Ascending aorta (tissue), 2 donors: ENCODE data around the gene COMMD6. TPM values are rescaled to one million over a fixed set of nuclear protein-coding genes. Genes with fewer than 3 reads are reported as not detected.

ENCODE experiments used
- DNase-seq, 2 donors: peaks; one replicate each; pipeline ENCODE4 v3.0.0-alpha.2; 2019; ENCODE audit warnings: low spot score in 2 of 2
- H3K27ac ChIP-seq, 2 donors: fragments of 200-600 bp; sonication (generic); one replicate each; pipeline ENCODE4 v1.5.1; 2016 to 2017; ENCODE audit warnings: mild to moderate bottlenecking in 1 of 2
- H3K27me3 ChIP-seq: fragments of 200-600 bp; sonication (generic); one replicate; pipeline ENCODE4 v1.5.1; 2017
- H3K36me3 ChIP-seq, 2 donors: fragments of 200-600 bp; sonication (generic); one replicate each; pipeline ENCODE4 v1.5.1; 2016
- H3K4me1 ChIP-seq, 2 donors: fragments of 200-600 bp; sonication (generic); one replicate each; pipeline ENCODE4 v1.5.1; 2016 to 2017; ENCODE audit warnings: mild to moderate bottlenecking in 1 of 2
- H3K4me3 ChIP-seq, 2 donors: fragments of 200-600 bp; sonication (generic); one replicate each; pipeline ENCODE4 v1.5.1; 2016 to 2017; ENCODE audit warnings: mild to moderate bottlenecking in 1 of 2
- H3K9me3 ChIP-seq, 2 donors: fragments of 200-600 bp; sonication (generic); one replicate each; pipeline ENCODE4 v1.5.1; 2016
- intact Hi-C: fragments of 100-400 bp; cut with DNase I; formaldehyde crosslinking; loops from one replicate; pipeline ENCODE4 v1.15.1; 2023
- total RNA-seq: library from RNA; depleted of rRNA; stranded (reverse); fragments of >200 nt; gene quantifications from one replicate; pipeline ENCODE4 v1.1.0, GENCODE V29; 2016
- TF ChIP-seq, protein P1 (sequence below), 3 experiments: fragments of 200-600 bp in 2 of 3; fragments of 450-650 bp in 1 of 3; sonication (generic) in 2 of 3; IDR thresholded peaks; one replicate each; pipeline ENCODE4 v1.5.1; 2016 to 2019; ENCODE audit warnings: antibody characterized with exemption in 3 of 3, mild to moderate bottlenecking in 1 of 3, moderate library complexity in 1 of 3

Gene COMMD6
- total RNA-seq, 1 donor from 2014 or later: 36.2 TPM

DNA sequence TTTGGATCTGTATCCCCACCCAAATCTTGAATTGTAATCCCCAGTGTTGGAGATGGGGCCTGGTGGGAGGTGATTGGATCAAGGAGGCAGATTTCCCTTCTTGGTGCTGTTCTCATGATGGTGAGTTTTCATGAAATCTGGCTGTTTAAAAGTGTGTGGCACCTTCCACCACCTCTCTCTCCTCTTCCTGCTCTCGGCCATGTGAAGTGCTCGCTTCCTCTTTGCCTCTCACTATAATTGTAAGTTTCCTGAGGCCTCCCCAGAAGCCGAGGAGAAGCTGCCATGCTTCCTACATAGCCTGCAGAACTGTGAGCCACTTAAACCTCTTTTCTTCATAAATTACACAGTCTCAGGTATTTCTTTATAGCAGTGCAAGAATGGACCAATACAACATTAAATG, 15.7 kb downstream of the COMMD6 start:
- Histone ChIP-seq H3K36me3 (peaks cover 4 to 15% of the 10 kb centered on the region in 2 donors), H3K27me3 (no peaks in the 10 kb centered on the region), H3K4me1 (no peaks in the 10 kb centered on the region), H3K27ac (no peak overlapping the region), H3K9me3 (peaks cover 0 to 4% of the 10 kb centered on the region in 2 donors), H3K4me3 (no peak overlapping the region)
- DNase-seq: no peak
- intact Hi-C loops: no loop called here
- TF ChIP-seq, protein P1, sequence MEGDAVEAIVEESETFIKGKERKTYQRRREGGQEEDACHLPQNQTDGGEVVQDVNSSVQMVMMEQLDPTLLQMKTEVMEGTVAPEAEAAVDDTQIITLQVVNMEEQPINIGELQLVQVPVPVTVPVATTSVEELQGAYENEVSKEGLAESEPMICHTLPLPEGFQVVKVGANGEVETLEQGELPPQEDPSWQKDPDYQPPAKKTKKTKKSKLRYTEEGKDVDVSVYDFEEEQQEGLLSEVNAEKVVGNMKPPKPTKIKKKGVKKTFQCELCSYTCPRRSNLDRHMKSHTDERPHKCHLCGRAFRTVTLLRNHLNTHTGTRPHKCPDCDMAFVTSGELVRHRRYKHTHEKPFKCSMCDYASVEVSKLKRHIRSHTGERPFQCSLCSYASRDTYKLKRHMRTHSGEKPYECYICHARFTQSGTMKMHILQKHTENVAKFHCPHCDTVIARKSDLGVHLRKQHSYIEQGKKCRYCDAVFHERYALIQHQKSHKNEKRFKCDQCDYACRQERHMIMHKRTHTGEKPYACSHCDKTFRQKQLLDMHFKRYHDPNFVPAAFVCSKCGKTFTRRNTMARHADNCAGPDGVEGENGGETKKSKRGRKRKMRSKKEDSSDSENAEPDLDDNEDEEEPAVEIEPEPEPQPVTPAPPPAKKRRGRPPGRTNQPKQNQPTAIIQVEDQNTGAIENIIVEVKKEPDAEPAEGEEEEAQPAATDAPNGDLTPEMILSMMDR (IDR thresholded peaks at IDR 0.05): no peak

DNA sequence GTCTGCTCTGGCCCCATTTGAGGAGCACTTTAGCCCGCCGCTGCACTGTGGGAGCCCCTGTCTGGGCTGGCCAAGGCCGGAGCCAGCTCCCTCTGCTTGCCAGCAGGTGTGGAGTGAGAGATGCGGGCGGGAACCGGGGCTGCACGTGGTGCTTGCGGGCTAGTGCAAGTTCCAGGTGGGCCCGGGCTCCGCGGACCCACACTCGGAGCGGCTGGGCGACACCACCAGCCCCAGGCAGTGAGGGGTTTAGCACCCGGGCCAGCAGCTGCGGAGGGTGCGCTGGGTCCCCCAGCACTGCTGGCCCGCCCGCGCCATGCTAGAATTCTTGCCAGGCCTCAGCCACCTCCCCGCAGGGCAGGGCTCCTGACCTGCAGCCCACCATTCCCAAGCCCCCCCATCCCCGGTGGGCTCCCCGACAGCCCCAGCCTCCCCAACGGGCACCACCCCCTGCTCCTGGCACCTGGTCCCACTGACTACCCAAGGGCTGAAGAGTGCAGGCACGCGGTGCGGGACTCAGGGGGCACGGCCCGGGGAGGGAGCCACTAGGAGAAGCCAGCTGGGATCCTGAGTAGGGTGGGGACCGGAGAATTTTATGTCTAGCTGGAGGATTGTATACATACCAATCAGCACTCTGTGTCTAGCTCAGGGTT, 19.1 kb downstream of the COMMD6 start:
- Histone ChIP-seq H3K4me1 (no peaks in the 10 kb centered on the region), H3K36me3 (no peaks in the 10 kb centered on the region), H3K27me3 (no peaks in the 10 kb centered on the region), H3K4me3 (no peak overlapping the region), H3K9me3 (peaks cover 0 to 4% of the 10 kb centered on the region in 2 donors), H3K27ac (no peak overlapping the region)
- intact Hi-C loops: no loop called here
- no peak for DNase-seq
- TF ChIP-seq, protein P1 (IDR thresholded peaks at IDR 0.05): no peak

DNA sequence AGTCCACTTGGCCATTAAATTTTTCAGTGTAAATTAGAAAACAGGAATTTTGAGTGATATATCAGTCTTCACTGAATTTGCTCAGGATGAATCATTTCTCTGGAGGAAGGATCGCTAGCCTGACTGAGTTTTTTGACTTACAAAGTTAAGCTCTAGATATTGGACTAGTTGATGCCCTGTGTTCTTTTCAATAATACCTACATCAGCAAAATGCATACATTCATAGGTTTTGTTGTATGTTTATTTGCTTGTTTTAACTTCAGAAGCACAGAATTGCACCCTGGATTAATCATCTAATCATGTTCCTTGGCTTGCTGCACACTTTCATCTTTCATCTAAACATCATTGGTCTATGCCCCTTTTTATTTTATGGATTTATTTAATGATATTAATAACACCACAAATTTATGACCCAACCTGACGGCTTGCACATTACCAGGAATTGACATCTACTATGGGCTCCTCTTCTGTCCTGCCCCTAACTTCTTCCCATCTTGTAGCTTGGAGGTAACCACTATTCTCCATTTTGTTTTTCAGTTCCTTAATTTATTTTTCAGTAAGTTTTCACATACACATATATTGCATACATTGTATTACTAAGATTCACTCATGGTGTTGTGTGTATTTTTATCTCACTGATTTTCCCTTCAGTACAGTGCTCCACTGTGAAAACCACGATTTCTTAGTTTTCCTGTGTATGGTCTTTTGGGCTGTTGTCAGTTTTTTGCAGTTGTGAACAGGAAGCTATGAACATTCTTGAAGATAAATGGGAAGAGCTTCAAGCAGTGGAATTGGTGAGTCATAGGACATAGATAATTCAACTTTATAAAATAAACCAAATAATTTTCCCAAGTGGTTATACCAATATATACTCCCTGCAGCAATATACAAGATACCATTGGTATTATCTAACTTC, 23.3 kb downstream of the COMMD6 start:
- Histone ChIP-seq H3K27ac (no peak overlapping the region), H3K36me3 (no peaks in the 10 kb centered on the region), H3K4me3 (no peak overlapping the region), H3K9me3 (no peaks in the 10 kb centered on the region), H3K4me1 (no peaks in the 10 kb centered on the region), H3K27me3 (no peaks in the 10 kb centered on the region)
- intact Hi-C loops: no loop called here
- DNase-seq: no peak
- TF ChIP-seq, protein P1 (IDR thresholded peaks at IDR 0.05): no peak

DNA sequence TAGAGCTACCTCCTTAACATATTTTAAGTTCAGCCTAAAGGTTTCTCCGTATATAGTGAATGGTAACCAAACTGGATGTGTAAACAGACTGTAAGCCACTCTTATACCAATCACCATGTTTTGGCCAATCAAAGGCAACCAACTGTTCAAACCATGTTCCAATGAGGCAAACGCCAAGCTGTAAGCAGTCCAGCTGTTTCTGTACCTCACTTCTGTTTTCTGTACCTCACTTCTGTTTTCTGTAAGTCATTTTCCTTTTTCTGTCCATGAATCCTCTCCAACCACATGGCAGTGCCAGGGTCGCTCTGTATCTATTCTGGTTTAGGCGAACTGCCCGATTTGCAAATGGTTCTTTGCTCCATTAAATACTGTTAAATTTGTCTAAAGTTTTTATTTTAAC, 24.4 kb downstream of the COMMD6 start:
- TF ChIP-seq, protein P1 (IDR thresholded peaks at IDR 0.05): no peak
- Histone ChIP-seq H3K27me3 (no peaks in the 10 kb centered on the region), H3K9me3 (no peaks in the 10 kb centered on the region), H3K4me3 (no peak overlapping the region), H3K4me1 (no peaks in the 10 kb centered on the region), H3K27ac (no peak overlapping the region), H3K36me3 (no peaks in the 10 kb centered on the region)
- DNase-seq: no peak
- intact Hi-C loops: no loop called here

DNA sequence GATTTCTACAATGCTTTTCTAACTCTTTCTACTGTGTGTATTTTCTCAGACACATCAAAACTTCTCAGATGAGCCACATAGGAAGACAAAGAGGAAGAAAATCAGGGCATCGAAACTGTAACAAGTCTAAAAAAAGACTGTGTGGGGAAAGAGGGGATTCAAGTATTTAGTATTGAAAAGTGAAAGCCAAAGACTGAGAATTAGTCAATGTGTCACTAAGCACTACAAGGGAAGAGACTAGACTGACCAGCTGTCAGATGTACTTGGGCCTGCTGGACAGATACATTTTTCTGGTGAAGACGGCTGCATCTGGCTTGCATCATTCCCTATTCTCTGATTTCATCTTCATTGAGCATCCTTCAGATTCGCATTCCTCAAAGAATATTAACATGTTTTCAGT, 25.4 kb downstream of the COMMD6 start:
- H3K4me3 ChIP-seq: no peak overlapping the region
- no peaks in the 10 kb centered on the region for H3K4me1 ChIP-seq
- TF ChIP-seq, protein P1 (IDR thresholded peaks at IDR 0.05): no peak
- no peaks in the 10 kb centered on the region for H3K36me3 ChIP-seq
- DNase-seq: no peak
- H3K27me3 ChIP-seq: no peaks in the 10 kb centered on the region
- H3K9me3 ChIP-seq: no peaks in the 10 kb centered on the region
- intact Hi-C loops: no loop called here
- H3K27ac ChIP-seq: no peak overlapping the region
